Measurements from ENCODE around the gene KCNK7.
A peak's percentile ranks its signal among the peaks of the same experiment; 100 is the strongest.
"Not testable (repeated sequence)": the region's sequence is repeated elsewhere in the genome, so short reads cannot be mapped to it uniquely, and the experiment has no call there.

Gene KCNK7

GRCh38 chr11:65575568-65576231 lies 19.9 kb downstream of the KCNK7 start, which contains the start of gene EHBP1L1:
TSS of gene EHBP1L1 (plus strand) at chr11:65576053. CDS start at chr11:65576303, 250 bp downstream.
- DNase-seq (ENCODE audit: low read depth, low spot score): no peak
- peak within 1 kb of the TSS; percentile 96 for H3K27ac ChIP-seq

GRCh38 chr11:65574811-65575567 lies 20.6 kb downstream of the KCNK7 start:
- no peak for DNase-seq (ENCODE audit: low read depth, low spot score)
- H3K27ac ChIP-seq: peak overlapping the region; percentile 96

- H3K27ac ChIP-seq: peak overlapping the region; percentile 96
- no peak for DNase-seq (ENCODE audit: low read depth, low spot score)
Observed at GRCh38 chr11:65574109-65574810, 21.3 kb downstream of the KCNK7 start.

- H3K27ac ChIP-seq: peak overlapping the region; percentile 96
- no peak for DNase-seq (ENCODE audit: low read depth, low spot score)
Observed at GRCh38 chr11:65573391-65574079, 22.1 kb downstream of the KCNK7 start.

- peak within 1 kb of the TSS; percentile 96 for H3K27ac ChIP-seq
- DNase-seq (ENCODE audit: low read depth, low spot score): no peak
Observed at GRCh38 chr11:65572356-65573051, 23.1 kb downstream of the KCNK7 start, which contains the start of gene FAM89B. TSS of gene FAM89B (plus strand) at chr11:65572538. CDS start at chr11:65572670, 132 bp downstream.

- peak overlapping the region; percentile 96 for H3K27ac ChIP-seq
Observed at GRCh38 chr11:65571940-65572339, 23.7 kb downstream of the KCNK7 start.

GRCh38 chr11:65571420-65571819 lies 24.2 kb downstream of the KCNK7 start:
- H3K27ac ChIP-seq: peak overlapping the region; percentile 96
- DNase-seq (ENCODE audit: low read depth, low spot score): no peak

More at GRCh38 chr11:65571940-65572339, 23.7 kb downstream of the KCNK7 start:
- DNase-seq (ENCODE audit: low read depth, low spot score): no peak

GRCh38 chr11:65569973-65570918 lies 25.4 kb downstream of the KCNK7 start, which contains the start of gene ZNRD2:
TSS of gene ZNRD2 (plus strand) at chr11:65570477. CDS start at chr11:65570492, 15 bp downstream.
- DNase-seq (ENCODE audit: low read depth, low spot score): peak; percentile 93
- H3K27ac ChIP-seq: peak within 1 kb of the TSS; percentile 96

- no peak for DNase-seq (ENCODE audit: low read depth, low spot score)
- peak overlapping the region; percentile 96 for H3K27ac ChIP-seq
Observed at GRCh38 chr11:65569164-65569972, 26.2 kb downstream of the KCNK7 start.

GRCh38 chr11:65565624-65566453 lies 29.8 kb downstream of the KCNK7 start:
- peak overlapping the region; percentile 63 for H3K27ac ChIP-seq
- DNase-seq (ENCODE audit: low read depth, low spot score): no peak

- peak overlapping the region; percentile 63 for H3K27ac ChIP-seq
- DNase-seq (ENCODE audit: low read depth, low spot score): not testable (repeated sequence)
Observed at GRCh38 chr11:65564879-65565559, 30.6 kb downstream of the KCNK7 start.

GRCh38 chr11:65563601-65564000 lies 32.0 kb downstream of the KCNK7 start:
- no peak for DNase-seq (ENCODE audit: low read depth, low spot score)
- no peak overlapping the region for H3K27ac ChIP-seq

GRCh38 chr11:65562788-65563187 lies 32.8 kb downstream of the KCNK7 start:
- no peak for DNase-seq (ENCODE audit: low read depth, low spot score)

GRCh38 chr11:65562020-65562419 lies 33.6 kb downstream of the KCNK7 start:
- H3K27ac ChIP-seq: no peak overlapping the region
- DNase-seq (ENCODE audit: low read depth, low spot score): no peak

More at GRCh38 chr11:65562788-65563187, 32.8 kb downstream of the KCNK7 start:
- no peak overlapping the region for H3K27ac ChIP-seq

GRCh38 chr11:65560555-65561418 lies 34.8 kb downstream of the KCNK7 start:
- no peak for DNase-seq (ENCODE audit: low read depth, low spot score)
- peak overlapping the region; percentile 87 for H3K27ac ChIP-seq
